ENCODE data around the gene NNT.
"Not testable (repeated sequence)": the region's sequence is repeated elsewhere in the genome, so short reads cannot be mapped to it uniquely, and the experiment has no call there.

The NNT gene

DNA sequence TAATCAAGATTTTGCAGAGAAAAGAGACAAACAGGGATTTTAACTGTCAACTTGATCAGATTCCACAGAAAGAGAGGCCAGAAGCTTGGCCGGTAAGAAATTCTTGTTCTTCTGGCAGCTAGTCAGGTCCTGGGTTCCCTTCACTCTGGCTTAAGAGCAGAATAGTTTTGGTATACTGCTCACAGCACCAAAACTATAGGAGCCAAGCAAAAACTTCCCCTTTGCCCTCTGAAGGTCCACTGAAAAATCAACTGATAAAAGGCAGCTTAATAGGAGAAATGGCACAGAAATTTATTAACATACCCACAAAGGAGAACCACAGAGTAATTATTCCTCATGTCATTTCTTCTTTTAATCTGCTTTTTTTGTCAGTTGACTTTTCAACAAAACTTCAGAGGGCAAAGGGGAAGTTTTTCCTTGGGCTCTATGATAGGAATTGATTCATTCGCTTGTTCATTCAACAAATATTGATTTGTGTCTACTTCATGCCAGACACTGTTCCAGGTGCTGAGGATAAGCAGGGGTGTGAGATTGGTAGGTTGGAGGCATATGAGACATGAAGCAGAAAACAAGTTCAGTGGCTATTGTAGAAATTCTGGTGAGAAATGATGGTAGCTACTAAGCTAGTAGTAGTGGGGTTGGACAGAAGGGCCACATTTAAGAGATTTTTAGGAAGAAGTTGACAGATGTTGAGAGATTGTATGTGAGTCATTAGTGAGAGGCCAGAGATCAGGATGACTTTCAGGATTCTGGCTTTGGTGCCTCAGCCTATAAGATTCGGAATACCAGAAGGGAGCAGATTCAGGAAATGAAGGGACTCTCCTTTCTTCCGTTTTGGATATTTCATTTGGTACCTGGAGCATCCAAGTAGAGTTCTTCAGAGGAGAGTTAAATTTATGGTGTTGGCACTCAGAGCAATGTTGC, 20.6 kb upstream of the NNT start:
- DNase-seq (ENCODE audit: low read depth in 2 of 3, low spot score in 1 of 3): no peak

- DNase-seq (ENCODE audit: low read depth in 2 of 3, low spot score in 1 of 3): no peak
Measured at GRCh38 chr5:43583724-43584123, 19.3 kb upstream of the NNT start.

- DNase-seq (ENCODE audit: low read depth in 2 of 3, low spot score in 1 of 3): no peak
Measured at GRCh38 chr5:43584166-43584699, 18.7 kb upstream of the NNT start.

DNA sequence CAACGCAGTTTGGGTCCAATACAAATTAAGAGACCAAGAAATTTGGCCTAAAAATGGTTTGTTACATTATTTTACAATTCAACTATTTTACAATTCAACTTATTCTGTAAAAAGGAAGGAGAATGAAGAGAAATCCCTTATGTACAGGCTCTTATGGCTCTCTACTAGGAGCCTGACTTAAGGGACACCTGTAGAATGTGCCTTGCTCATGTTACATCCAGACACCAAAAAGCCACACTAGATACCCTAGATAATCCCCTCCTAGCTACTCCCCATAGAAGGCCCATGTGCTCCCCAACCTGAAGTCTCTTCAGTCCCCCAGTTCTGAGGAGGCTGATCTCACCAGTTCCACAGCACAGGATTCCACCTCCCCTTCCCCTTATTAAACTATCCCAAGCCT, 14.1 kb upstream of the NNT start:
- no peak for DNase-seq (ENCODE audit: low read depth in 2 of 3, low spot score in 1 of 3)

DNA sequence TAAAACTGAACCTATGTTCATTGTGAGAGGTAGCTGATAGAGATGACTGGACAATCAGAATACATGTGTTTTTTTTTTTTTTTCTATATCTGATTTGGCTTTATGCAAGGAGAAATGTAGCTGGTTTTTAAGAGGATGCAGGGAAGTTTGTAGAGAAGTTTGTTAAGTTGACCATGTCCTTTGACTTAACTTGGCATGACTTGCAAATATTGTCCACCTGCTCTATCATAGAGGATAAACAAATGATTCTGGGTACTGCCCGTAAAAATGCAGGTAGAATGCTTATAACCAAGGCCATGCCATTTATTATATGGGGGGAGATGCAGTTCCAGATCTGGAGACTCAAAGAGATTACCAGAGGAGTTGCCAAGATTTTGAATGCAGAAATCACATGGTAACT, 13.7 kb upstream of the NNT start:
- DNase-seq (ENCODE audit: low read depth in 2 of 3, low spot score in 1 of 3): no peak

GRCh38 chr5:43590700-43591099, 12.3 kb upstream of the NNT start:
- DNase-seq (ENCODE audit: low read depth in 2 of 3, low spot score in 1 of 3): no peak

- no peak for DNase-seq (ENCODE audit: low read depth in 2 of 3, low spot score in 1 of 3)
Measured at GRCh38 chr5:43592363-43592762, 10.6 kb upstream of the NNT start.

GRCh38 chr5:43598927-43599326, 4.1 kb upstream of the NNT start:
- DNase-seq (ENCODE audit: low read depth in 2 of 3, low spot score in 1 of 3): not testable (repeated sequence)

- no peak for DNase-seq (ENCODE audit: low read depth in 2 of 3, low spot score in 1 of 3)
Measured at GRCh38 chr5:43601454-43602260, 1.3 kb upstream of the NNT start.

DNA sequence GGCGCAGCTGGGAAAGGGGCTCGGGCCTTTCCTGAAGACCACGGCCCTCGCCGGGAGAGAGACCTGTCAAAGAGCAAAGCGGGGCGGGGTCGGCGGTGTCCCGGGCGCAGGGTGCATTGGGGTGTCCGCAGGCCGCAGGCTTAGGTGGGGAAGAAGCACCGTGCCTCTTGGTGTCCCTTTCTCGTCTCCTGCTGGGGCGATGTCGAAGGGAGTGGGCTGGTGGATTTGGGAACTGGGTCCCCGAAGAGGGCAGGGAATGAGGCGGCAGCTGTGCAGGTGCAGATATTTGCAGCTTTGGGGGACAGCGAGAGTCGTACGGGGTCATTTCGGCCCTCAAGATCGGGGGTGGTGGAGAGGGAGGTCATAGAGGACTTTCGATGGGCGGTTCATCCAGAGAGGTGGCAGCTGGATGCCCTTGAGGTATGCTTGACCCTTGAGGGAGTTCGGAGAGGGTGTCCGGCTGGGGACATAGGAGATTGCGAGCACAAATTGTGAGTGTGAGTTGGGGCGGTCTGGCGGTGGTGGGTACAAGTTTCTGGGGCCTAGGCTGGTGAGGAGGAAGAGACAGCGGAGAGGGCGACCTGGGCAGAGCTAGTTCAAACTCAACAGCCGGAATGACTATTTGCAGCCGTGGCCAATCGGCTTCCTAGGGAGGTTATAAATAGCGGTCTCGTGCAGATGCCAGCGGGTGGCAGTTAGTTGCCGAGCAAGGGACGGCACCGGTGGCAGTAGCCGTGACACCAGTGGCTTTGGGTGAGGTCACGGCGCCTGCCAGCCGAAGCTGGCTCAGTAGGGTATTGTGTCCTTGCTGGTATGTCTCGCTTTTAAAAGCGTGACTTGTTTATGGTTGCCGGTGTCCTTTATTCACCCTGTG, 601 bp downstream of the NNT start:
- peak; percentile 57 to 71 (median 62) for DNase-seq (ENCODE audit: low read depth in 2 of 3, low spot score in 1 of 3)

- no peak for DNase-seq (ENCODE audit: low read depth in 2 of 3, low spot score in 1 of 3)
Measured at GRCh38 chr5:43604699-43605098, 1.7 kb downstream of the NNT start.

DNA sequence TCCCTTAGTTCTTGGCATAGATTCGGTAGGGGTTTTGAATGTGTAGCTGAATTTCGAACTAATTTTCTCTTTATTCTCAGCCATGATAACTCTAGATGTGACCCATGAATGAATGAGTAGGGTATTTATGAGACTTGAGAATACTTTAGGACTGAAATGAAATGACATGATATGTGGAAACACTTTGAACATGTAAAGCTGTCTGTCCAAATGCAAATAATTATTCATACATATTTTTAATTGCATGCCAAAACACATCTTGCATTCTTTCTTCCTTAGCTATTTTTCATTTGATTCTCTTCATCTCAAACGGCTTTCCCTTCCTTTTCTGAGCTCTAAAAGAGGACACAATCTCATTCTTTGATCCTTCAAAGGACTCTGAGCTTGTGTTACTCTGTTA, 3.4 kb downstream of the NNT start:
- DNase-seq (ENCODE audit: low read depth in 2 of 3, low spot score in 1 of 3): no peak

GRCh38 chr5:43608406-43608805, 5.4 kb downstream of the NNT start:
- DNase-seq (ENCODE audit: low read depth in 2 of 3, low spot score in 1 of 3): no peak

DNA sequence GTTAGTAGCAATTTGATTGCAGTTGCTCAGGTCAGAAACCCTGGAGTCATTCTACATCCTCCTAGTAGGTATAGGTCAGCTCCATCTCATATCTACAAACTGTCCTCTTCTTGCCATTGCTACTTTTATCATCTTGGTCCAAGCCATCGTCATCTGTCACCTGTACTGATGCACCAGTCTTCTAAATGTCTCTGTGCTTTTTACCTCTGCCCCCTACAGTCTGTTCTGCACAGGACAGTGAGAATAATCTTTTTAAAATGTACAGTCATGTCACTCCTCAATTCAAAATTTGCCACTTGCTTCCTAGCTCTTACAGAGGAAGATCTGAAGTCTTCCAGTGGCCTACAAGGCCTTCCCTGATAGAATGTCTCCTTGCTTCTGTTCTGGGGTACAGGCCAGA, 6.8 kb downstream of the NNT start:
- no peak for DNase-seq (ENCODE audit: low read depth in 2 of 3, low spot score in 1 of 3)

DNA sequence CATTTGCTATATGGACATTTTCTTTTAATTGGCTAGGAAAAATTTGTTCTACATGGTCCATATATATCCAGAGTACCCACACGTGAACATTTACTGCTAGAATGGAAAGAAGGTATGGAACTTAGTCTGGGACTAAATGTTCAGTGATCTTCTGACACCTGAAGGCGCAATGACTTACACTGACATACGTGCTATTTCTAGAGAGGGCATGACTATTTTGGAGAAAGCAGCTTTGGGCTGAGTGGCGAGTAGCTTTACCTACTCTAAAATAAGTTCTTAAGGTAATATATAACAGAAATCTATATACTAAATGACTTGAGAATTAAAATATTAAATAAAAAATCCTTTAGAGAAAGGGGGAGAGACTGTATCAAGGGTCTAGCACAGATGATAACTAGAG, 10.4 kb downstream of the NNT start:
- no peak for DNase-seq (ENCODE audit: low read depth in 2 of 3, low spot score in 1 of 3)

DNA sequence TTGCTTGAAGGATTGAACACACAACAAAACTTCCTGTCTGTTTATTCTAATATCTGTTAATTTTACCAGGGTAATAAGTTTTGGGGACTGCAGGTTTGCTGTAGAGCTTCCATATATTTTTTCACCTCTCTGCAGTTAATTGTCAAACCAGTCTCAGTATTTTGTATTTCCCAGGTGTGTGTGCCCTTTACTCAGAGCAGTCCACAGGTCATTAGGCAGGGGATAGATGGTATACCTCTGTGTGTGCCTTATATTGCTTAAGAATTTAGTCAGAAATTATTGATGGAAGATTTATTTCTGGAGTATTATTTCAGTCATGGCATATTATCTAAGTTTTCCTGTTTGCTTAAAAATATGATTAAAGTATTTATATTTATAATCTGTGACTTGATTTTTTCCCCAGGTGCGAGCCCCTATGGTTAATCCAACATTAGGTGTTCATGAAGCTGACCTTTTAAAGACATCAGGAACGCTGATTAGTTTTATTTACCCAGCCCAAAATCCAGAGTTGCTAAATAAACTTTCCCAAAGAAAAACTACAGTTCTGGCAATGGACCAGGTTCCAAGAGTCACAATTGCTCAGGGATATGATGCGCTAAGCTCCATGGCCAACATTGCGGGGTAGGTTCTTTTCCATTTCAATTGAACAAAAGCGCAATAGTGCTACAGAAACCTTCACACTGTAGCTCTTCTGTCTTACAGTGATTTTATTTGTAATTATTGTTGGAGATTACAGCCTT, 12.6 kb downstream of the NNT start:
- DNase-seq (ENCODE audit: low read depth in 2 of 3, low spot score in 1 of 3): no peak

DNA sequence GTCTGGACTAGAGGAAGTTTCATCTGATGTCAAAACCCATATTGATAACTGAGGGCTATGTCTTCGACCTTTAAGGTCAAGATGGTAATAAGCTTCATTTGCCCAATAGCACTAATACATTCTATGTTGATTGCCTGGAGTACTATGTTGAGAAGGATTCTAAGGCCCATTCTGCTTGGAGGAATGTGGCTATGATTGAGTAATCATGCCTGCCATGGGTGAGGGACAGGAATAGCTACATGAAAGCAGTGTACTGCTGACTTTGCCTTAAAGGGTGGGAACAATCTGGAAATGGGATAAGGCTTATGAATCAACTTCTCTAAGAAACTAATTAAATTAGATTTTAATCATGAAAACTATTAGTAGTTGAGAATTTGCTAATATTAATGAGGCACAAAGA, 13.6 kb downstream of the NNT start:
- no peak for DNase-seq (ENCODE audit: low read depth in 2 of 3, low spot score in 1 of 3)

DNA sequence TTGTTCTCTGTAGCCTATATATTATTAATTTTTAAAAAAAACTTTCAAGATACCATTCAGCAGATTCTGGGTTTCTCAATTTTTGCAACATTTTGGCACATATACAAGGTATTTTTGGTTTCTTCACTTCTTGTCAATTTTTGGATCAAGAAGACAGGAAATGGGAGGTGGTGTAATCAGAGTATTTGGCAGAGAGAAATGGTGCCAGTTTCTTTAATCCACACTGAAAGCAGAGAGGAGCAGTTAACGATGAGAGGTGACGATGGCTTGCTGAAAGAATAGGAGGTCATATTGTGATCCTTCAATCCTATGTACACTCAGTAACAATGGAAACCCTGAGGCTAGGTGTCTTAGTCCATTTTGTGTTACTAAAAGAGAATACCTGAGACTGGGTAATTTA, 16.4 kb downstream of the NNT start:
- no peak for DNase-seq (ENCODE audit: low read depth in 2 of 3, low spot score in 1 of 3)

DNA sequence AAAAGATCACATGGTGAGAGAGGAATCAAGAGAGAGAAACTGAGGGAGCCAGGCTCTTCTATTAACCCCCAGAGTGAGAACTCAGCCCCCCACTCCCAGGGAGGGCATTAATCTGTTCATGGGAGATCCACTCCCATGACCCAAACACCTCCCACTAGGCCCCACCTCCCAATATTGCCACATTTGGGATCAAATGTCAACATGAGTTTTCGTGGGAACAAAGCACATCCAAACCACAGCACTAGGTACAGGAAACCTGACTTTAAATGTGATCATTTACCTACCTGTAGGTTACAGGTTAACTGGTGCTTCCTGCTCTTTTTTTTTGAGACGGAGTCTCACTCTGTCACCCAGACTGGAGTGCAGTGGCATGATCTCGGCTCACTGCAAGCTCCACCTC, 16.9 kb downstream of the NNT start:
- DNase-seq (ENCODE audit: low read depth in 2 of 3, low spot score in 1 of 3): no peak

GRCh38 chr5:43620944-43621505, 18.0 kb downstream of the NNT start:
- no peak for DNase-seq (ENCODE audit: low read depth in 2 of 3, low spot score in 1 of 3)
